ENCODE data around the gene ARHGEF39.
A peak's percentile ranks its signal among the peaks of the same experiment; 100 is the strongest.
"Not testable (repeated sequence)": the region's sequence is repeated elsewhere in the genome, so short reads cannot be mapped to it uniquely, and the experiment has no call there.

The ARHGEF39 gene

GRCh38 chr9:35616681-35617459 lies 48.1 kb downstream of the ARHGEF39 start:
- DNase-seq = peak; percentile 58

GRCh38 chr9:35615981-35616680 lies 48.9 kb downstream of the ARHGEF39 start:
- no peak for DNase-seq

- DNase-seq = no peak
Observed at GRCh38 chr9:35612843-35613242, 52.2 kb downstream of the ARHGEF39 start.

GRCh38 chr9:35612066-35612465 lies 52.9 kb downstream of the ARHGEF39 start:
- not testable (repeated sequence) for DNase-seq

GRCh38 chr9:35611230-35611797 lies 53.7 kb downstream of the ARHGEF39 start:
- DNase-seq = peak; percentile 37

GRCh38 chr9:35609820-35610163 lies 55.2 kb downstream of the ARHGEF39 start:
- no peak for DNase-seq

All from activated effector memory CD4-positive, alpha-beta T cell treated with Interleukin-2 at 50 U/mL for 16 hours (primary cell).